ENCODE measurements around the gene CDK5R2. TPM values are rescaled to one million over a fixed set of nuclear protein-coding genes. Genes with fewer than 3 reads are reported as not detected.

The CDK5R2 gene
- total RNA-seq, 1 experiment from 2014 or later: 1.3 TPM

DNA sequence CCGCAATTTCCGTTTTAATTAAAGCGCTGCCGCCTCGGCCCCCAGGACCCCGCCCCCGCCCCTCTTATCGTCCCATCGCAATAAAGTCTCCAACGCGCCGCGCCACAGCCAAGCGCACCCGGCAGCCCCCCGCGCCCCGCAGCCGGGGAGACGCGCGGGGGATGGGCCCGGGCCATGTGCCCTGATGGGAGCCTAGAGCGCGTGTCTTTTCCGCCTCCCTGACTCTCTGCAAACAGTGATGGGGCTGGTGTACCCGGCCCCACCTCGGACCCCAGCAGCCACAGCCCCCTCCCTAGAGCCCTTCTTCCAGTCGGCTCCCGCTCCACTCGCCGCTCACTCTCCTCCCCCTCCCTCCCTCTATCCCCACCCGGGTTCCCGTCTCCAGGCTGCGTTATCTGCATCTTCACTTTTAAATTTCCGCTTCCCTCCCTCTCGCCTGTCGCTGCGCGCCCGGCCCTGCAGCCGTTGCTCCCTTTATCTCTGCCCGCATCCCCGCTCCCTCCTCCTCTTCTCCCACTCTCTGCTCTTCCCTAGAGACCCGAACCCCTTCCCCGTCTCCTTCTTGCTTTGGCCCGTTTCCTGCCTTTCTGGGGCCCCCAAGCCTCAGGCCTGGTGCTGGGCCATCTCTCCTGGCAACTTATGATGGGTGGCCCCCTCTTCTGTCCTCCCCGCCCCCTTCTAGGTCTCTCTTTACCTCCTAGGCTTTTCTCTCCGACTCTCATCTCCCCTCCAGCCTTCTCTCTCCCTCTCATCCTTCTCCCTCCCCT, 26.0 kb downstream of the CDK5R2 start:
- ChIA-PET POLR2A (no interaction called here), CTCF (no interaction called here)
- H3K9me3 ChIP-seq (ENCODE audit: control insufficient read depth, insufficient read depth, low read depth, low read length): no peaks in the 10 kb centered on the region
- no peak for ATAC-seq
- no TSS peak for BruUV-seq (replicated peaks)
- H3K27ac ChIP-seq (ENCODE audit: low read length): no peak overlapping the region
- H3K4me3 ChIP-seq (ENCODE audit: low read depth in 2 of 2, low read length in 2 of 2): no peak overlapping the region
- peaks cover 7% of the 10 kb centered on the region for H3K4me1 ChIP-seq (ENCODE audit: control insufficient read depth, insufficient read depth, low read length)
- peaks cover 18% of the 10 kb centered on the region; the same call in 1 of the 2 replicates for H3K27me3 ChIP-seq (ENCODE audit: control insufficient read depth, insufficient read depth, low read length)
- intact Hi-C loops (cut with micrococcal nuclease; ENCODE audit: unreplicated experiment) (no loop called here), in situ Hi-C loops (cut with HindIII; ENCODE audit: low pct_unique_long_range_greater_than_20kb, low sequenced_read_pairs) (no loop called here)
- DNase-seq (ENCODE audit: low read depth, low spot score): no peak
- TF ChIP-seq, protein P1, sequence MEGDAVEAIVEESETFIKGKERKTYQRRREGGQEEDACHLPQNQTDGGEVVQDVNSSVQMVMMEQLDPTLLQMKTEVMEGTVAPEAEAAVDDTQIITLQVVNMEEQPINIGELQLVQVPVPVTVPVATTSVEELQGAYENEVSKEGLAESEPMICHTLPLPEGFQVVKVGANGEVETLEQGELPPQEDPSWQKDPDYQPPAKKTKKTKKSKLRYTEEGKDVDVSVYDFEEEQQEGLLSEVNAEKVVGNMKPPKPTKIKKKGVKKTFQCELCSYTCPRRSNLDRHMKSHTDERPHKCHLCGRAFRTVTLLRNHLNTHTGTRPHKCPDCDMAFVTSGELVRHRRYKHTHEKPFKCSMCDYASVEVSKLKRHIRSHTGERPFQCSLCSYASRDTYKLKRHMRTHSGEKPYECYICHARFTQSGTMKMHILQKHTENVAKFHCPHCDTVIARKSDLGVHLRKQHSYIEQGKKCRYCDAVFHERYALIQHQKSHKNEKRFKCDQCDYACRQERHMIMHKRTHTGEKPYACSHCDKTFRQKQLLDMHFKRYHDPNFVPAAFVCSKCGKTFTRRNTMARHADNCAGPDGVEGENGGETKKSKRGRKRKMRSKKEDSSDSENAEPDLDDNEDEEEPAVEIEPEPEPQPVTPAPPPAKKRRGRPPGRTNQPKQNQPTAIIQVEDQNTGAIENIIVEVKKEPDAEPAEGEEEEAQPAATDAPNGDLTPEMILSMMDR (IDR thresholded peaks at IDR 0.05): no peak
- TF ChIP-seq POLR2AphosphoS5 (IDR thresholded peaks at IDR 0.05; ENCODE audit: low read depth, low read length): no peak
- TF ChIP-seq, protein P2, sequence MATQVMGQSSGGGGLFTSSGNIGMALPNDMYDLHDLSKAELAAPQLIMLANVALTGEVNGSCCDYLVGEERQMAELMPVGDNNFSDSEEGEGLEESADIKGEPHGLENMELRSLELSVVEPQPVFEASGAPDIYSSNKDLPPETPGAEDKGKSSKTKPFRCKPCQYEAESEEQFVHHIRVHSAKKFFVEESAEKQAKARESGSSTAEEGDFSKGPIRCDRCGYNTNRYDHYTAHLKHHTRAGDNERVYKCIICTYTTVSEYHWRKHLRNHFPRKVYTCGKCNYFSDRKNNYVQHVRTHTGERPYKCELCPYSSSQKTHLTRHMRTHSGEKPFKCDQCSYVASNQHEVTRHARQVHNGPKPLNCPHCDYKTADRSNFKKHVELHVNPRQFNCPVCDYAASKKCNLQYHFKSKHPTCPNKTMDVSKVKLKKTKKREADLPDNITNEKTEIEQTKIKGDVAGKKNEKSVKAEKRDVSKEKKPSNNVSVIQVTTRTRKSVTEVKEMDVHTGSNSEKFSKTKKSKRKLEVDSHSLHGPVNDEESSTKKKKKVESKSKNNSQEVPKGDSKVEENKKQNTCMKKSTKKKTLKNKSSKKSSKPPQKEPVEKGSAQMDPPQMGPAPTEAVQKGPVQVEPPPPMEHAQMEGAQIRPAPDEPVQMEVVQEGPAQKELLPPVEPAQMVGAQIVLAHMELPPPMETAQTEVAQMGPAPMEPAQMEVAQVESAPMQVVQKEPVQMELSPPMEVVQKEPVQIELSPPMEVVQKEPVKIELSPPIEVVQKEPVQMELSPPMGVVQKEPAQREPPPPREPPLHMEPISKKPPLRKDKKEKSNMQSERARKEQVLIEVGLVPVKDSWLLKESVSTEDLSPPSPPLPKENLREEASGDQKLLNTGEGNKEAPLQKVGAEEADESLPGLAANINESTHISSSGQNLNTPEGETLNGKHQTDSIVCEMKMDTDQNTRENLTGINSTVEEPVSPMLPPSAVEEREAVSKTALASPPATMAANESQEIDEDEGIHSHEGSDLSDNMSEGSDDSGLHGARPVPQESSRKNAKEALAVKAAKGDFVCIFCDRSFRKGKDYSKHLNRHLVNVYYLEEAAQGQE (IDR thresholded peaks at IDR 0.05; ENCODE audit: insufficient read depth in 1 of 2, low read depth in 2 of 2, low read length in 1 of 2): no peak
- TF ChIP-seq SIN3A (IDR thresholded peaks at IDR 0.05; ENCODE audit: borderline replicate concordance, insufficient read depth, low read depth, low read length): no peak
- no peak for TF ChIP-seq TCF7L2 (IDR thresholded peaks at IDR 0.05; ENCODE audit: low read depth, low read length)
- no peaks in the 10 kb centered on the region for H3K36me3 ChIP-seq (ENCODE audit: control insufficient read depth, insufficient read depth, low read length)

DNA sequence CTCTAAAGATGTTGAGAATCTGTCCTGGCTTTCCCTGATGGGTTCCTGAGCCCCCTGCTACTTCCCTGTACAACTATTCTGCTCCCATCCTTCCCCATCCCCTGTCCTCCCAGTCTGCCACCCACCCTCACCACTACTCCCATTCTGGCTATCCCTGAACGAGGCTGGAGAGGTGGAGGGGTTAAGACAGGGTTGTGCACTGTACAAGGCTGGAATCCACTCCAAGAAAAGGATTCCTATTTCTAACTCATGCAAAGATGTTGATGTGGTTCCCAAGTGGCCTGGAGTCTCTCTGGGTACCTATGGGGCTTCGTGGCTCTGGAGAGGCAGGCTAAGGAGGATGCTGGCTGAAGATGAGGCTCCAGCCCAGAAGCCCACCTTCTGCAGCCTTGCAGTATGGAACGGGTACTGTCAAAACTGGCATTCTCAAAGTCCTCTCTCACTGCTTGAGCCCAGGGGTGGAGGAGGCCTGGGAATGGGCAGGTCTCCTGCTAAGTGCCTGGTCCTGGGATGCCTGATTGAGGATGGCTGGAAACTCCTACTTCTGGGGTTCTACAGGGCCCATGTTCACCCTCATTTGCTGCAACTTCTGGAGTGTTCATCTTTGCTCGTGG, 26.8 kb downstream of the CDK5R2 start:
- ATAC-seq: no peak
- DNase-seq (ENCODE audit: low read depth, low spot score): no peak
- ChIA-PET POLR2A (no interaction called here), CTCF (no interaction called here)
- BruUV-seq (replicated peaks): no TSS peak
- Histone ChIP-seq H3K9me3 (ENCODE audit: control insufficient read depth, insufficient read depth, low read depth, low read length) (no peaks in the 10 kb centered on the region), H3K4me1 (ENCODE audit: control insufficient read depth, insufficient read depth, low read length) (peaks cover 2% of the 10 kb centered on the region), H3K36me3 (ENCODE audit: control insufficient read depth, insufficient read depth, low read length) (no peaks in the 10 kb centered on the region), H3K4me3 (ENCODE audit: low read depth in 2 of 2, low read length in 2 of 2) (no peak overlapping the region), H3K27ac (ENCODE audit: low read length) (no peak overlapping the region), H3K27me3 (ENCODE audit: control insufficient read depth, insufficient read depth, low read length) (peaks cover 19% of the 10 kb centered on the region; the same call in 1 of the 2 replicates)
- in situ Hi-C loops (cut with HindIII; ENCODE audit: low pct_unique_long_range_greater_than_20kb, low sequenced_read_pairs) (no loop called here), intact Hi-C loops (cut with micrococcal nuclease; ENCODE audit: unreplicated experiment) (no loop called here)
- TF ChIP-seq POLR2AphosphoS5 (IDR thresholded peaks at IDR 0.05; ENCODE audit: low read depth, low read length) (no peak), TCF7L2 (IDR thresholded peaks at IDR 0.05; ENCODE audit: low read depth, low read length) (no peak), SIN3A (IDR thresholded peaks at IDR 0.05; ENCODE audit: borderline replicate concordance, insufficient read depth, low read depth, low read length) (no peak)
- TF ChIP-seq, protein P1 (IDR thresholded peaks at IDR 0.05): no peak
- TF ChIP-seq, protein P2 (IDR thresholded peaks at IDR 0.05; ENCODE audit: insufficient read depth in 1 of 2, low read depth in 2 of 2, low read length in 1 of 2): no peak

Data from Panc1 (cell line).